Ascending aorta (tissue), 2 donors: ENCODE results near the gene MYO1F. TPM values are rescaled to one million over a fixed set of nuclear protein-coding genes. Genes with fewer than 3 reads are reported as not detected.

ENCODE experiments used
- DNase-seq, 2 donors: peaks; one replicate each; pipeline ENCODE4 v3.0.0-alpha.2; 2019; ENCODE audit warnings: low spot score in 2 of 2
- H3K27ac ChIP-seq, 2 donors: fragments of 200-600 bp; sonication (generic); one replicate each; pipeline ENCODE4 v1.5.1; 2016 to 2017; ENCODE audit warnings: mild to moderate bottlenecking in 1 of 2
- H3K27me3 ChIP-seq: fragments of 200-600 bp; sonication (generic); one replicate; pipeline ENCODE4 v1.5.1; 2017
- H3K36me3 ChIP-seq, 2 donors: fragments of 200-600 bp; sonication (generic); one replicate each; pipeline ENCODE4 v1.5.1; 2016
- H3K4me1 ChIP-seq, 2 donors: fragments of 200-600 bp; sonication (generic); one replicate each; pipeline ENCODE4 v1.5.1; 2016 to 2017; ENCODE audit warnings: mild to moderate bottlenecking in 1 of 2
- H3K4me3 ChIP-seq, 2 donors: fragments of 200-600 bp; sonication (generic); one replicate each; pipeline ENCODE4 v1.5.1; 2016 to 2017; ENCODE audit warnings: mild to moderate bottlenecking in 1 of 2
- H3K9me3 ChIP-seq, 2 donors: fragments of 200-600 bp; sonication (generic); one replicate each; pipeline ENCODE4 v1.5.1; 2016
- intact Hi-C: fragments of 100-400 bp; cut with DNase I; formaldehyde crosslinking; loops from one replicate; pipeline ENCODE4 v1.15.1; 2023
- total RNA-seq: library from RNA; depleted of rRNA; stranded (reverse); fragments of >200 nt; gene quantifications from one replicate; pipeline ENCODE4 v1.1.0, GENCODE V29; 2016
- TF ChIP-seq, protein P1 (sequence below), 3 experiments: fragments of 200-600 bp in 2 of 3; fragments of 450-650 bp in 1 of 3; sonication (generic) in 2 of 3; IDR thresholded peaks; one replicate each; pipeline ENCODE4 v1.5.1; 2016 to 2019; ENCODE audit warnings: antibody characterized with exemption in 3 of 3, mild to moderate bottlenecking in 1 of 3, moderate library complexity in 1 of 3

Gene MYO1F
- total RNA-seq, 1 donor from 2014 or later = 5.0 TPM

DNA sequence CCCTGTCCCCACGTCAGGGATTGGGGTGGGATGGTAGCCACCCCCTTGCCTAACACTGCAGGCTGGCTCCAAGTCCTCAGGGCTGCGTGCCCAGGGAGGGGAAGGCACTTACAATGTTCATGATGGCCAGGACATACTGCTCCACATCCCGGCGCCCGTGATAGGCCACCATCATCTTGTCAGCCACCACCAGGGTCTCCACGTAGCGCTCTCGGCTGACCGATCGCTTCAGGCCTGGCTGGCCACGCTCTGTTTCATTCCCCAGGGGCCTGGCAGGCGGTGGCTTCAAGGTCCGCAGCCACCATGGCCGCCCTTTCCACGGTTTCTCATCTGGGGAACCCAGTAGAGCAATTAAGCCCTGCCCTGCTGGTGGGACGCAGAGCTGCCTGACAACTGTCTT lies 23.6 kb upstream of the MYO1F start:
- TF ChIP-seq, protein P1, sequence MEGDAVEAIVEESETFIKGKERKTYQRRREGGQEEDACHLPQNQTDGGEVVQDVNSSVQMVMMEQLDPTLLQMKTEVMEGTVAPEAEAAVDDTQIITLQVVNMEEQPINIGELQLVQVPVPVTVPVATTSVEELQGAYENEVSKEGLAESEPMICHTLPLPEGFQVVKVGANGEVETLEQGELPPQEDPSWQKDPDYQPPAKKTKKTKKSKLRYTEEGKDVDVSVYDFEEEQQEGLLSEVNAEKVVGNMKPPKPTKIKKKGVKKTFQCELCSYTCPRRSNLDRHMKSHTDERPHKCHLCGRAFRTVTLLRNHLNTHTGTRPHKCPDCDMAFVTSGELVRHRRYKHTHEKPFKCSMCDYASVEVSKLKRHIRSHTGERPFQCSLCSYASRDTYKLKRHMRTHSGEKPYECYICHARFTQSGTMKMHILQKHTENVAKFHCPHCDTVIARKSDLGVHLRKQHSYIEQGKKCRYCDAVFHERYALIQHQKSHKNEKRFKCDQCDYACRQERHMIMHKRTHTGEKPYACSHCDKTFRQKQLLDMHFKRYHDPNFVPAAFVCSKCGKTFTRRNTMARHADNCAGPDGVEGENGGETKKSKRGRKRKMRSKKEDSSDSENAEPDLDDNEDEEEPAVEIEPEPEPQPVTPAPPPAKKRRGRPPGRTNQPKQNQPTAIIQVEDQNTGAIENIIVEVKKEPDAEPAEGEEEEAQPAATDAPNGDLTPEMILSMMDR (IDR thresholded peaks at IDR 0.05) = no peak
- no peaks in the 10 kb centered on the region for H3K9me3 ChIP-seq
- no peak for DNase-seq
- no peaks in the 10 kb centered on the region for H3K4me1 ChIP-seq
- H3K4me3 ChIP-seq = no peak overlapping the region
- H3K36me3 ChIP-seq = peaks cover 86 to 93% of the 10 kb centered on the region in 2 donors
- H3K27me3 ChIP-seq = no peaks in the 10 kb centered on the region
- H3K27ac ChIP-seq = no peak overlapping the region
- intact Hi-C loops = no loop called here

DNA sequence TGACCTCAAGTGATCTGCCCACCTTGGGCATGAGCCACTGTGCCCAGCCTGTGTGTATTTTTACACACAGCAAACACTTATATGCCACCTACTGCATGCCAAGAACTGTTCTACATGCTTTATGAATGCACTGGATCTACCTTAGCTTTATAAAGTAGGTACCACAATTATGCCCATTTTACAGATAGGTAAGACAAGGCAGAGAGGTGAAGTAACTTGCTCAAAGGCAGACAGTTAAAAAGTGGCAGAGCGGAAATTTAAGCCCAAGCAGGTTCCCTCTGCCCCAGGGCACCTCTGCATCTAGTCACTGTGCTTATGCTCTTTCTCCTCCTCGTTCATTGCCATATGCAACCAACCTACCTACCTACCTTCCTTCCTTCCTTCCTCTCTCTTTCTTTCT lies 22.8 kb upstream of the MYO1F start:
- intact Hi-C loops = no loop called here
- no peak overlapping the region for H3K27ac ChIP-seq
- no peaks in the 10 kb centered on the region for H3K27me3 ChIP-seq
- no peak for DNase-seq
- no peak overlapping the region for H3K4me3 ChIP-seq
- H3K36me3 ChIP-seq = peaks cover 83 to 90% of the 10 kb centered on the region in 2 donors
- no peaks in the 10 kb centered on the region for H3K9me3 ChIP-seq
- no peaks in the 10 kb centered on the region for H3K4me1 ChIP-seq
- TF ChIP-seq, protein P1 (IDR thresholded peaks at IDR 0.05) = no peak

DNA sequence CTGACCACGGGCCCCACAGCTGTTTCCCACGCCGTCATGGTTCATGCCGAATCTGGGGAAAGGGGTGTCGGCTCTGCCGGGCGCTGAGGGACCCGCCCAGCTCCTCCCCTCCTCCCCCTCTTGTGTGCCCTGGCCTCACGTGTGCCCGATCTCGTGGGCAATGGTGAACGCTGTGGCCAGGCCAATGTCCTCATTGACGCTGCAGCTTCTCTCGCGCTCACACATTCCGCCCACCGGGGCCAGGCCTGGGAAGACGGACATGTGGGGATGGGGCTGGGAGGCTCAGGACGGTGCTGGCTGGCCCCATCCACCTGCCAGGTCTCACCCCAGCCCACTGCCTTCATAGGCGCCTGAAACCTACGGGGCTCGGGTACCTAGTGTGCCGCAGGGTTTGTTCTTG lies 18.9 kb upstream of the MYO1F start:
- intact Hi-C loops = loop anchor here (10.0 kb wide), 2 partner anchors 671 to 1201 kb away; partner anchors contain the start of genes CTXN1 and SNAPC2
- Histone ChIP-seq H3K9me3 (no peaks in the 10 kb centered on the region), H3K4me1 (peaks cover 10 to 18% of the 10 kb centered on the region in 2 donors), H3K27me3 (no peaks in the 10 kb centered on the region), H3K27ac (no peak overlapping the region), H3K4me3 (no peak overlapping the region), H3K36me3 (peaks cover 46 to 51% of the 10 kb centered on the region in 2 donors)
- no peak for DNase-seq
- TF ChIP-seq, protein P1 (IDR thresholded peaks at IDR 0.05) = no peak

DNA sequence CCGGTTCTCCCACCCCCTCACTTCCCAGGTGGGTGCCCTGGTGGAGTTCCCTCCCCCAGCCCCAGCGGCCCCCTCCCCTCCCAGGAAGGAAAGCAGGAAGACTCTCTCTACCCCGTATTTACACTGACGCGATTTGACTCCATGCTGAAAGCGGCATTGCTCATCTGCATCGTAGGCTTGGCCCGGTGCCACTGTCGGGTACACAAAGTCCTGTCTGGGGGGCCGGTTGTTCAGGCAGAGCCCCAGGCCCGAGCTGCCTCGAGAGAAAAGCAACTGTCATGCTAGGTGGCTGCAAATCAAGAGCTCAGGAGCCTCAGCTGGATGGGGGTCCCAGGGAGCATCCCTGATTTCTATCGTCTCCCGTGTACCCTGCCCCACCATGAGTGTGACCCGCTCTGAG lies 18.4 kb upstream of the MYO1F start:
- intact Hi-C loops = loop anchor here (10.0 kb wide), 2 partner anchors 671 to 1201 kb away; partner anchors contain the start of genes CTXN1 and SNAPC2
- Histone ChIP-seq H3K27me3 (no peaks in the 10 kb centered on the region), H3K9me3 (no peaks in the 10 kb centered on the region), H3K36me3 (peaks cover 41 to 45% of the 10 kb centered on the region in 2 donors), H3K27ac (peak overlapping the region in 1 of 2 donors; percentile 39), H3K4me1 (peaks cover 10 to 18% of the 10 kb centered on the region in 2 donors), H3K4me3 (no peak overlapping the region)
- DNase-seq = no peak
- TF ChIP-seq, protein P1 (IDR thresholded peaks at IDR 0.05) = no peak

DNA sequence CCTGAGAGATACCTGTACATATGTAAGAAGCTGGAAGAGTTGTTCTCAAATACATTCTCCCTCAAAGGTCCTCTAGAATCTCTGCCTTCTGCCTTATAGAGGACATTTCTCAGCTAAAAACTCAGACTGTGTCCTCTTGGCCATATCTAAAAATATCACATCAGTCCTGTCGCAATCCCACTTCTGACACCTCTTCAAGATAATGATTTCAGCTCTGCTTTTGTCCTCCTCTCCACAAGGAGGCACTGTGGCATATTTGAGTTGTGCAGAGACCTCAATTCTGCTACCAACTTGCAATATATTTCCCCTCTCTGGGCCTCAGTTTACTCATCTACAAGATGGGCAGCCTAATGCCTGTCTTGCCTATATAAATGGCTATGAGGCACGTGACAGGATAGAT lies 16.7 kb upstream of the MYO1F start:
- Histone ChIP-seq H3K27me3 (no peaks in the 10 kb centered on the region), H3K36me3 (peaks cover 35 to 45% of the 10 kb centered on the region in 2 donors)
- intact Hi-C loops = loop anchor here (10.0 kb wide), 2 partner anchors 669 to 1199 kb away; partner anchors contain the start of genes CTXN1 and SNAPC2

More for the DNA sequence above, 16.7 kb upstream of the MYO1F start:
- TF ChIP-seq, protein P1 (IDR thresholded peaks at IDR 0.05) = peak; percentile 18 to 29 (median 22)
- H3K4me1 ChIP-seq = peaks cover 10 to 18% of the 10 kb centered on the region in 2 donors
- DNase-seq = no peak
- peak overlapping the region; percentile 40 to 63 for H3K27ac ChIP-seq
- no peaks in the 10 kb centered on the region for H3K9me3 ChIP-seq
- no peak overlapping the region for H3K4me3 ChIP-seq
